IPS DF 6.9 (cell line): ENCODE data around the gene CD300LF.

Experiments
- DNase-seq: peaks from one replicate; pipeline ENCODE4 v3.0.0-alpha.2; 2013; ENCODE audit warnings: low read depth, low spot score
- H3K27ac ChIP-seq: one replicate; pipeline ENCODE4 v1.5.1; 2013; ENCODE audit warnings: low read length, control low read depth
- H3K27me3 ChIP-seq: 2 replicates; pipeline ENCODE4 v1.6.1; 2013; ENCODE audit warnings: mild to moderate bottlenecking, low read length; ENCODE audit not compliant: control insufficient read depth, insufficient read depth
- H3K36me3 ChIP-seq: 2 replicates; pipeline ENCODE4 v1.6.1; 2013; ENCODE audit warnings: low read length; ENCODE audit not compliant: control insufficient read depth, insufficient read depth
- H3K4me1 ChIP-seq: 2 replicates; pipeline ENCODE4 v1.6.1; 2013; ENCODE audit warnings: low read length; ENCODE audit not compliant: control insufficient read depth, insufficient read depth
- H3K4me3 ChIP-seq: 2 replicates; pipeline ENCODE4 v1.5.1; 2013; ENCODE audit warnings: mild to moderate bottlenecking, low read length
- H3K9me3 ChIP-seq: 2 replicates; pipeline ENCODE4 v1.6.1; 2013; ENCODE audit warnings: low read length, inconsistent platforms; ENCODE audit not compliant: control insufficient read depth, insufficient read depth
- whole genome bisulfite sequencing: extraction: QIAGEN DNeasy Blood & Tissue Kit; methylation state at CpG from one replicate; pipeline ENCODE4 v1.1.7; 2013; ENCODE audit warnings: mixed read lengths, missing lambda C conversion rate; ENCODE audit not compliant: insufficient read length, insufficient coverage; 5-methylcytosine and 5-hydroxymethylcytosine counted together

Gene CD300LF

DNA sequence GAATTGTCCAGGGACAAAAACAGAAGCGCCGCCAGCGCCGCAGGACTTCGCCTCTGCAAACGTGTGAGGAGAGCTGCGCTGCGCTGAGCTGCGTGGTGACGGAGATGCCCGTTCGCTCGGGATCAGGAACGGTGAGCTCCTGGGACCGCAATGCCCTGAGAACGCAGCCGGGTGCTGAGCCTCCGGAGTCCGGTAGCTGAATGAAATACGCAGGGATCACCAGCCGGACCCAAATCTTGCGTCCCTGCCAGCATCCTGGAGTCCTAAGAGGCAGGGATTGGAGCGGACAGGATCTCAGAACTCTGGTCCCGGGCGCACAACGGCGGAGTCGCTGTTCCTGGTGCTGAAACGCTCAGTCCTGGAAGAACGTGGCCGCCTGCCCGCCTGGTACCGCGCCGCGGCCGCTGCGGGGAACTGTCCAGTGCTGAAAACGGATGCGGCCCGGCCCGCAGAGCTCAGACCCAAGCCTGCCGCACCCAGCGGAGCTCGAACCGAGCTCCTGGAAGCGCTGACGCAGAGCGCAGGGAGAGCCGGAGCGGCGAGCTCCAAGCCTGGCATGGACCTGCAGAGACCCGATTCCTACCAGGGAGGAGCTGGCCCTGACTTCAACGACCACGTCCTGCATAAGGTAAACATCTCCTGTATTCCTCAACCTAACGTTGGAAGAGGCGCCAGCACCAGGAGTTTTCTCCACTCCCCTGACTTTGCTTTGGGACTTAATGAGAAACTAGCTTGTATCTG lies 41.5 kb downstream of the CD300LF start:
- peaks cover 1% of the 10 kb centered on the region; the same call in 1 of the 2 replicates for H3K4me1 ChIP-seq
- no peaks in the 10 kb centered on the region for H3K9me3 ChIP-seq
- peaks cover 18% of the 10 kb centered on the region for H3K27me3 ChIP-seq
- H3K36me3 ChIP-seq = no peaks in the 10 kb centered on the region
- peak; percentile 94 for DNase-seq
- no CpG with 5 or more reads among the region's 57 CpGs for WGBS
- H3K4me3 ChIP-seq = no peak overlapping the region
- no peak overlapping the region for H3K27ac ChIP-seq

DNA sequence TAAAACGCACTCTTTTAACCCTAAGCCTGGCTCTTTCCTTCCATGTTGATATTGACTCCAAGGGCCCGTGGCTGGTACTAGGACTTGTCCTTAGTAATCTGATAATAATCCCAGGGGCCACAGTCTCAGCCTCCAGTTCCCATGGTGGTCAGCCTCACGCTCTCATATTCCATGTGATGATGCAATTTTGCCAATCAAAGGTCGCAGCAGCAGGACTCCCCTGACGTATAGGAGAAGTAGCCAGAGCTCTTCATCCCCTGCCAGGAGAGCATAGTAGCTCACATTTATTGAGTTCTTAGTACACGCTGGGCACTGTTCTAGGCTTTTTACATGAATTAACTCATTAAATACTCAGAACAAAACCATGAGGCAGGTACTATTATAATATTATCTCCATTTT lies 42.4 kb downstream of the CD300LF start:
- Histone ChIP-seq H3K4me1 (peaks cover 1% of the 10 kb centered on the region; the same call in 1 of the 2 replicates), H3K4me3 (no peak overlapping the region)
- DNase-seq = no peak

DNA sequence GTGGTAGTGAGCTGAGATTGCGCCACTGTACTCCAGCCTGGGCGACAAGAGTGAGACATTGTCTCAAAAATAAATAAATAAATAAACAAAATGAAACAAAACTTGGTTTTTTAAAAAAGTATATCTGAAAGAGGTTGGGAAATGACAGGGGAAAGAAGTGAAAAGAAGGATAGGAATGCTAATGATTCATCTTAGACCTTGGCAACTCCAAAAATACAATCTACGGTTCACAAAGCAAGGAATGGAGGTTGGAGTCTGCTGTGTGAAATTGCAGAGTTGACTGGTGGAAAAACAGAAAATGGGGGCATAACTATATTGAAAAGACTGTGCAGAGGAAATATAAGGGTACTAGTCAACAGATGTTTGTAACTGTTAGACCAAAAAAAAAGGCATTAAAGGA lies 49.2 kb downstream of the CD300LF start:
- Histone ChIP-seq H3K4me1 (no peaks in the 10 kb centered on the region), H3K27ac (no peak overlapping the region), H3K4me3 (no peak overlapping the region), H3K36me3 (no peaks in the 10 kb centered on the region), H3K9me3 (no peaks in the 10 kb centered on the region), H3K27me3 (no peaks in the 10 kb centered on the region; the same call in 1 of the 2 replicates)
- WGBS = no CpG with 5 or more reads among the region's 3 CpGs
- DNase-seq = no peak

More for the DNA sequence above, 42.4 kb downstream of the CD300LF start:
- no CpG with 5 or more reads among the region's 6 CpGs for WGBS
- no peak overlapping the region for H3K27ac ChIP-seq
- H3K27me3 ChIP-seq = peaks cover 18% of the 10 kb centered on the region
- H3K36me3 ChIP-seq = no peaks in the 10 kb centered on the region
- H3K9me3 ChIP-seq = no peaks in the 10 kb centered on the region

DNA sequence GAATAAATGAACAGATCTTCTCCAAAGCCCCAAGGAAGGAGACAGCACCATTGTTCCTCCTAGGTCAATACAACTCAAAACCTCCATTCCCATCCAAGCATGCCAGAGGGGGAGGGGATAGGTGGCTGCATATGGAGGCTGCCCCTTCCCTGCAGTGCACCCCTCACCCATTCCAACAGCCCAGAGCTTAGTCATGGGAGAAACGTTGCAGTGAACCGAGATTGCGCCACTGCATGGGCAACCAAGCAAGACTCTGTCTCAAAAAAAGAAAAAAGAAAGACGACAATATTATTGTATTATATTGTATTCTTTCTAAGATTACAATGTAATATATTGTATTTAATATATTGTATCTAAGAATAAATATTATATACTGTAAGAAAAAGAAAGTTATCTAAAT lies 52.8 kb downstream of the CD300LF start:
- Histone ChIP-seq H3K27ac (no peak overlapping the region), H3K4me3 (no peak overlapping the region), H3K36me3 (no peaks in the 10 kb centered on the region), H3K27me3 (no peaks in the 10 kb centered on the region), H3K9me3 (no peaks in the 10 kb centered on the region), H3K4me1 (no peaks in the 10 kb centered on the region)
- DNase-seq = no peak
- no CpG with 5 or more reads among the region's 4 CpGs for WGBS

DNA sequence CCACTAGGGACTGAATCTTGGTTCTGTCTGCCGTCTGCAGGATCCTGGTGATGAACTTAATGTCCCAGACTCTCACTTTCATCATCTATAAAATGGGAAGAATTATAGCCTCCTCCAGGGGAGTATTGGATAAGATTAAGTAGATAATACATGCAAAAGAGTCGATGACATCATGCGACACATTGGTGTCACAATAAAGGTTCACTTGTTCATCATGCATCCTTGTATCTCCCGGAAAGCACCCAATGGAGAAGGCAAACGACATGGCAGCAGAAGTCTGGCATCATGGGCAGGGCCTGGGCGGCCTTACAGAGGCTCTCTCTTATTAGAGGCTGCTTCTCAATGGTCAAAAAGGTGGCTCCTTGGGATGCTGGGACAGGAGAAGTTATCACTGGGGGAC lies 54.1 kb downstream of the CD300LF start:
- H3K4me1 ChIP-seq = no peaks in the 10 kb centered on the region
- no peaks in the 10 kb centered on the region for H3K27me3 ChIP-seq
- H3K36me3 ChIP-seq = no peaks in the 10 kb centered on the region
- DNase-seq = no peak
- no peak overlapping the region for H3K4me3 ChIP-seq
- H3K27ac ChIP-seq = no peak overlapping the region
- no peaks in the 10 kb centered on the region for H3K9me3 ChIP-seq
- no CpG with 5 or more reads among the region's 6 CpGs for WGBS

DNA sequence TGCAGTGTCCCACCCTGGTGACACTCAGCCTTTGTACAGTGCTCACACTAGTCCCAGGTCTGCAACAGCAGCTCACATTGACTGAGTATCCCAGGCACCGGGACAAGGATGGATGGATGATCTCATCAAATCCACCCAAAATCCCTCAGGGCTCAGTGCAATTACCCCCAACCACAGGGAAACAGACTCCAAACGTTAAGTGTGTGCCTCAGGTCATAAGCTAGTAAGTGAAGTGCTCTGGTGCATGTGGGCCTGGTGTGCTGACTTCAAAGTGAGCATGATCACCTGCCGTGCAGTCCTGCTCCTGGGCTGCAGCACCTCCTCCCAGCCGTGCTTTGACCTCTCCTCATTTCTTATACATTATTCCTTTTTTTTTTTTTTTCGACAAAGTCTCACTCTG lies 58.0 kb downstream of the CD300LF start:
- H3K27ac ChIP-seq = no peak overlapping the region
- no peak overlapping the region for H3K4me3 ChIP-seq
- DNase-seq = no peak

DNA sequence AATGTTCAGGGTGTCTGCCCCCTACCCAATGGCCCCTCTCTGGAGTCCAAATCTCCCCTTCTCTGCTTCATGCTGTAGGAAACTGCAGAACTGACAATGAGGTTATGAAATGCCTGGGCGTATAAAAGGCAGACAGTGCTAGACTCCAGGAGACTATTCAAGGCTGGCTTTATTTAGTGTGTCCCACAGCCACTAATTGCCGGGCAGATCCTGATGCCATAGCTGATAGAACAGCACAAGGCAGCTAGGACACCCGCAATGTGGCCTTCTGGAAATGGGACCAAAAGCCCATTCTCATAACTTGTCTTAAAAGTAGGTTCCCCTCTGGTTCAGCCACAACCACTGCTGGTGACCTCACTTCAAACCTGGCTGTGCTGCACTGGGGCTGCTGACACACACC lies 60.7 kb downstream of the CD300LF start:
- H3K36me3 ChIP-seq = no peaks in the 10 kb centered on the region
- H3K9me3 ChIP-seq = no peaks in the 10 kb centered on the region
- no peaks in the 10 kb centered on the region for H3K4me1 ChIP-seq
- H3K4me3 ChIP-seq = no peak overlapping the region
- DNase-seq = no peak
- no CpG with 5 or more reads among the region's 3 CpGs for WGBS
- no peak overlapping the region for H3K27ac ChIP-seq
- no peaks in the 10 kb centered on the region for H3K27me3 ChIP-seq

More for the DNA sequence above, 58.0 kb downstream of the CD300LF start:
- H3K9me3 ChIP-seq = no peaks in the 10 kb centered on the region
- H3K4me1 ChIP-seq = no peaks in the 10 kb centered on the region
- no peaks in the 10 kb centered on the region for H3K36me3 ChIP-seq
- WGBS = no CpG with 5 or more reads among the region's 5 CpGs
- no peaks in the 10 kb centered on the region for H3K27me3 ChIP-seq

DNA sequence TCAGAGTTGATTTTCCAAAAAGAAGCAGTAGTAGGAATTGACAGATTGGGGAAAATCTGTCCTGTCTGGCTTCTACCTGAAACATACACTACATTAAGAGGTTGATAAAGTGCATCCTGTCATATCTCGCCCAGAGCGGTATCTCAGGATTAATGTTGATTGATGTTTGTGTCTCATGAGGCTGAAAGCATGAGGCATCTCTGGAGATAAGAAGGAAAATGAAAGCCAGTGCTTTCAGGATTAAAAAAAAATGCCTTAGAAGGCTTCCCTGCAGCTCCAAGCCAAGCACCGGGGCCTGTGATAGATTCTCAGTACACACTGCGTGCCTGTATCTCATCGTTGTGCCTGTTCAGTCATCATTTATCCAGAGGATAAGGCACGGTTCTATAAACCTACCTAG lies 62.8 kb downstream of the CD300LF start:
- H3K36me3 ChIP-seq = no peaks in the 10 kb centered on the region
- H3K9me3 ChIP-seq = no peaks in the 10 kb centered on the region
- DNase-seq = no peak
- no peaks in the 10 kb centered on the region for H3K4me1 ChIP-seq
- no peaks in the 10 kb centered on the region for H3K27me3 ChIP-seq
- H3K4me3 ChIP-seq = no peak overlapping the region
- no peak overlapping the region for H3K27ac ChIP-seq
- no CpG with 5 or more reads among the region's 6 CpGs for WGBS

DNA sequence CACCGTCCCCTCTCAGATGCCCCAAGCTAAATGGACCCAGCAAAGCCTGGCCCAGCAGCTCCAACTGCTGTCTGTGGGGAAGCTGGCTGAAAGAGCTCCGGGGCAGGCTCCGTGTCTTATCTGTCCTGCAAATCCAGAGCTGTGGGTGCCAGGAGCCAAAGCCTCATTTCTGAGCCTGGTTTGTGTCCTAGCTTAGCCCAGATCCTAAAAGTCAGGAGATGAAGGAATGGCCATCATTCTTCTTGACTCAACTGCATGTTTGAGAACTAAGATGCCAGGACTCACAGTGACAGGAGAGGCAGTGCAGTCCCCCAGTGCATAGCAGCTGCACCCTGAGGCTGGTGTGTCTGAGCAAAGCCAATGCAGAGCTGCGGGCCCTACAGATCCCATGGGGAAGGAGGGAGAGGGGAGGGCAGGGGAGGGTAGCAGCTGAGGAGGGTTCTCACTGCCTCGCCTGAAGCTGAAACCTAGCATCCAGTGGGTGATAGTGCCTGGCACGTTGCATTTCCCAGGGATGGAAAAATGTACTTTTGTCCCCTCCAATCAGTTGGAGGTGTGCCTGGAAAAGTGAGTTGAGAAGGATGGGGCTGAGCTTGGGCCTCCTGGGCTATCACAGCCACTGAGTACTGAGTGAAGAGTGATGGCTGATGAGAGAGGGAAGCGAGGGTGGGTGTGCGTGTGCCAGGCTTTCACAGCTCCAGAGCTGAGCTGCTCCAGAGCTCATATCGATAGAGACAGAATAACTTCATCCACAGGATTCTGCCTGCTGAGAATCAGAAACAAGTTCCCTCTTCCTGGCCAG lies 64.7 kb downstream of the CD300LF start:
- H3K36me3 ChIP-seq = no peaks in the 10 kb centered on the region
- no CpG with 5 or more reads among the region's 9 CpGs for WGBS
- DNase-seq = no peak
- H3K4me1 ChIP-seq = no peaks in the 10 kb centered on the region
- H3K4me3 ChIP-seq = no peak overlapping the region
- H3K27ac ChIP-seq = no peak overlapping the region
- no peaks in the 10 kb centered on the region for H3K9me3 ChIP-seq
- no peaks in the 10 kb centered on the region for H3K27me3 ChIP-seq

DNA sequence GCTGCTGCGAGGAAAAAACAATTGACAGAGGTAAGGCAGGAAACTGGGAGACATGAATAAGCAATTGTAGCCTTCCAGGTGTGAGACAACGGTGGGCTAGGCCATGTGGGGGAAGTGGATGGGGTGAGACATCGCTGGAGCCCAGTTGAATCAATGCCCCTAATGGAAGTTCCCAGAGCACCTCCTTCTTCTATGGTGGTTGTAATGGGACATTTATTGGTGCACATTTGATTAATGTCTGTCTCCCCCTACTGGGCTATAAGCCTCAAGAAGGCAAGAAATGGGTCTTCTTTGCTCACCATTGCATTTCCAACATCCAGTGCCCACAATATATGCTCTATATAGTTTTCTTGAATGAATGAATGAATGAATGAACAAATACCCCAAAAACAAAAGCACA lies 66.5 kb downstream of the CD300LF start:
- Histone ChIP-seq H3K27ac (no peak overlapping the region), H3K4me3 (no peak overlapping the region), H3K27me3 (no peaks in the 10 kb centered on the region), H3K36me3 (no peaks in the 10 kb centered on the region), H3K4me1 (no peaks in the 10 kb centered on the region), H3K9me3 (no peaks in the 10 kb centered on the region)
- DNase-seq = no peak
- no CpG with 5 or more reads among the region's 3 CpGs for WGBS
